Esophagus (tissue), 2 donors: Measurements from ENCODE around the gene CAPN11. TPM values are rescaled to one million over a fixed set of nuclear protein-coding genes. Genes with fewer than 3 reads are reported as not detected.
"Not testable (repeated sequence)": the region's sequence is repeated elsewhere in the genome, so short reads cannot be mapped to it uniquely, and the experiment has no call there.

Source experiments
- H3K27ac ChIP-seq, 2 donors: one replicate each; pipeline ENCODE4 v1.5.1; 2013; ENCODE audit warnings: low read depth in 2 of 2, mild to moderate bottlenecking in 2 of 2, inconsistent platforms in 1 of 2, low read length in 1 of 2, moderate library complexity in 1 of 2
- H3K27me3 ChIP-seq, 2 donors: one replicate each; pipeline ENCODE4 v1.6.1; 2013; ENCODE audit warnings: low read length in 2 of 2, control low read depth in 1 of 2, mild to moderate bottlenecking in 1 of 2; ENCODE audit not compliant: insufficient read depth in 2 of 2, control insufficient read depth in 1 of 2
- H3K36me3 ChIP-seq, 2 donors: one replicate each; pipeline ENCODE4 v1.6.1; 2013; ENCODE audit warnings: low read length in 1 of 2; ENCODE audit not compliant: control insufficient read depth in 2 of 2, insufficient read depth in 2 of 2
- H3K4me1 ChIP-seq, 2 donors: one replicate each; pipeline ENCODE4 v1.6.1; 2013; ENCODE audit warnings: low read length in 1 of 2; ENCODE audit not compliant: control insufficient read depth in 2 of 2, insufficient read depth in 2 of 2
- H3K4me3 ChIP-seq, 2 donors: one replicate each; pipeline ENCODE4 v1.5.1; 2013; ENCODE audit warnings: low read length in 2 of 2, mild to moderate bottlenecking in 2 of 2, low read depth in 1 of 2, moderate library complexity in 1 of 2
- H3K9me3 ChIP-seq, 2 donors: one replicate each; pipeline ENCODE4 v1.6.1; 2013; ENCODE audit warnings: mild to moderate bottlenecking in 2 of 2, low read depth in 1 of 2, low read length in 1 of 2, moderate library complexity in 1 of 2; ENCODE audit not compliant: control insufficient read depth in 2 of 2, insufficient read depth in 1 of 2
- WGBS, 2 donors: extraction: QIAGEN DNeasy Blood & Tissue Kit; methylation state at CpG; one replicate each; pipeline ENCODE4 v1.1.7; 2013; 5-methylcytosine and 5-hydroxymethylcytosine counted together
- polyA plus RNA-seq, 2 donors: library from polyadenylated mRNA; stranded (reverse); fragments of 200-250 nt; gene quantifications; one replicate each; pipeline ENCODE4 v1.2.3, GENCODE V29; 2013
- donor health status: healthy with polysubstance abuse.
- donor health status: Bipolar disorder and iron deficiency.

Gene CAPN11
- polyA plus RNA-seq, 2 donors, result 0.19 to 0.29 TPM

DNA sequence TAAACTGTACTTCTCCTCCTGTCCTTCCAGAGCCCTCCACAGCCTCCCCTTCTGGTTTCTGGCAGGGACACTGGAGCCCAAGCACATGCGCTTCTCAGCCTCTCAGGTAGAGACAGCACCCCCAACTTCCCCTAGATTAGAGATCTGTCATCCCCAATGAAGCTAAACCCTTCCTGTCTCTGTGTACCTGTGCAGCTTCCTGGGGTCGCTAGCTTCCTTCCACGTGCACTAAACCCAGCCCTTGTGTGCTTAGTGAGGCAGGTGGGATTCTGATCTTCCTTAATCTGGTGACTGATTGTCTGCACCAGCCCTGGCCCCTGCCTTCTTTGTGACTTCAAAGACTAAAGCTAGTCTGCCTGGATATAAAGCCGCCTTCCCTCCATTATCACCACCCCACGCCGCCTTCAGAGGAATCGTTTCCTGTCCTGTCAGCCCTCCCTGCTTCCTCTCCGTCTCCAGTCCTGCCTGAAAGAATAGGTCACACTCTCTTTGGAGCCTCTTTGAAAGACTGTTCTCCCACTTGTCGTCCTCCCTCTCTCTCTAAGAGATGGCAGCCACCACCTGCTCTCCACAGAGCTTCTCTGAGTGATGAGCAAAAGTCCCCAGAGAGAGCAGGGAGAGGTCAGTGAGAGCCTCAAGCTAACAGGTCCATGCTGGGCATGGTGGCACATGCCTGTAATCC lies 27.5 kb downstream of the CAPN11 start:
- Histone ChIP-seq H3K36me3 (no peaks in the 10 kb centered on the region), H3K27me3 (no peaks in the 10 kb centered on the region), H3K27ac (peak overlapping the region in 1 of 2 donors; percentile 13), H3K4me1 (peaks cover 0 to 4% of the 10 kb centered on the region in 2 donors), H3K9me3 (no peaks in the 10 kb centered on the region), H3K4me3 (no peak overlapping the region)
- 58 to 59% methylated on average over 9 of the region's 9 CpGs for WGBS, 2 donors

DNA sequence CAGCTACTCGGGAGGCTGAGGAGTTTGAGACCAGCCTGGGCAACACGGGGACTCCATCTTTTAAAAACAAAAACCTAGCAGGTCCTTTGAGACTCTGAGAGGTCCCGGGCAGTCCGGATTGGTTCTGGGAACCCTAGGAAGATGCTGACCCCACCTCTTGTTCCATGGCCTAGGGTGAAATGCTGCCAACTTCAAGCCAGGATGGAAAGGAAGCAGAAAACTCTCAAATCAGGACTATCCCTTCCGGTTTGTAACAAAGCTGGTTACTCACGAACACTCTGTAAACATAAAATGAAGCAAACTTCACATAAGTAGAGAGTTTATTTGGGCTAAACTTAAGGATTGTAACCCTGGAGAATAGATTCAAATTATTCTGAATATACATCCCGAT lies 28.0 kb downstream of the CAPN11 start:
- Histone ChIP-seq H3K27ac (peak overlapping the region in 1 of 2 donors; percentile 13), H3K4me1 (peaks cover 0 to 4% of the 10 kb centered on the region in 2 donors)
- 75 to 78% methylated on average over 7 of the region's 7 CpGs for WGBS, 2 donors

DNA sequence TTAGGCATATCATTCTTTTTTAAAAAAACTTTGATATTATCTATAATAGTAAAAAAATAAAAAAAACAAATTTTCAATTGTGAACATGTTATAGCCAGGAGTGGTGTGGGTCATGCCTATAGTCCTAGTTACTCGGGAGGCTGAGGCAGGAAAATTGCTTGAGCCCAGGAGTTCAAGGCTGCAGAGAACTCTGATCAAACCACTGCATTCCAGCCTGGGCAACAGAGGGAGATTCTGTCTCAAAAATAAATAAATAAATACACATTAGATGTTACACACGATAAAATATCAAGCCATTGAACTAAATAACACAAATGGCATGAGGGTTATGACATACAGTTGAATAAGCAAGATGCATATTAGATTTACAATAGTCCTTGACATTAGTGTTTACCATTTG lies 30.2 kb downstream of the CAPN11 start:
- no peaks in the 10 kb centered on the region for H3K27me3 ChIP-seq
- 80 to 87% methylated on average over 2 of the region's 2 CpGs for WGBS, 2 donors
- no peaks in the 10 kb centered on the region for H3K36me3 ChIP-seq
- H3K4me1 ChIP-seq, result no peaks in the 10 kb centered on the region
- H3K27ac ChIP-seq, result no peak overlapping the region
- H3K4me3 ChIP-seq, result no peak overlapping the region
- H3K9me3 ChIP-seq, result no peaks in the 10 kb centered on the region

More for the DNA sequence above, 28.0 kb downstream of the CAPN11 start:
- H3K36me3 ChIP-seq, result no peaks in the 10 kb centered on the region
- no peak overlapping the region for H3K4me3 ChIP-seq
- no peaks in the 10 kb centered on the region for H3K9me3 ChIP-seq
- no peaks in the 10 kb centered on the region for H3K27me3 ChIP-seq

DNA sequence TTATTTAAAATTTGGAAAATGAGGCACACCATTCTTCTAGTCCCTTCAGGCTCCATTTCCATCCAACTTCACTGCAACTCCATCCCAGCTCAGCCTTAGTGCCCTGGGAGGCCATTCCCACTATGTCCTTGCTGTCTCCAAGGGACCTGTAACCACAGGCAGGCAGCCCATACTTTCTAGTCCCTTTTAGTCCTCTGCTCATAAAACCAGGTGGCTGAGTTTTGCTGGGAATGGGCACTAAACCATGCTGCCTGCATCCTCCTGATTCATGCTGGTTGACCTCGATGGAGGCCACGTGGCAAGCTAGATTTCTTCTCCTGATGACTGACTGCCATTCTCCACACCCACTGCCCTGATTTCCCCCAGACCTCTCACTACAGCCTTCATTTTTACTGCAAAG lies 30.6 kb downstream of the CAPN11 start:
- WGBS, 2 donors, result 72 to 77% methylated on average over 2 of the region's 2 CpGs
- Histone ChIP-seq H3K36me3 (no peaks in the 10 kb centered on the region), H3K4me1 (no peaks in the 10 kb centered on the region), H3K27ac (no peak overlapping the region), H3K9me3 (no peaks in the 10 kb centered on the region), H3K27me3 (no peaks in the 10 kb centered on the region), H3K4me3 (no peak overlapping the region)

DNA sequence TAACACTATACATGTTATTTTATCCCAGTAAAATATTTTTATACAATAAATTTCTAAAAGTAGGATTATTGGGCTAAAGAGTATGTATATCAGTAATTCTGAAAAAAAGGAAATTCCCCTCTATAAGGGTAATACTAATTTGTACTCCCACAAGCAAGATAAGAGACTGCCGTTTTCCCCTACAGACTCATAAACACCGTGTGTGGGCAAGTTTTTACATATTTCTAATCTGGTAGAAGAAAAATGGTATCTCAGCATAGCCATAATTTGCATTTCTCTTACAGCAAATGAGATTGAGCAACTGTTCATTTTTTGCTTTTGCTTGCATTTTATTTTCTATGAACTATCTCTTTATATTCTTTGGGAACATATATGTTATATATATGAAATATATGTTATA lies 32.1 kb downstream of the CAPN11 start:
- H3K9me3 ChIP-seq, result no peaks in the 10 kb centered on the region
- no peaks in the 10 kb centered on the region for H3K36me3 ChIP-seq
- no peak overlapping the region for H3K4me3 ChIP-seq
- H3K27me3 ChIP-seq, result no peaks in the 10 kb centered on the region
- WGBS, 2 donors, result 32 to 46% methylated on average over 2 of the region's 2 CpGs
- no peaks in the 10 kb centered on the region for H3K4me1 ChIP-seq
- no peak overlapping the region for H3K27ac ChIP-seq

DNA sequence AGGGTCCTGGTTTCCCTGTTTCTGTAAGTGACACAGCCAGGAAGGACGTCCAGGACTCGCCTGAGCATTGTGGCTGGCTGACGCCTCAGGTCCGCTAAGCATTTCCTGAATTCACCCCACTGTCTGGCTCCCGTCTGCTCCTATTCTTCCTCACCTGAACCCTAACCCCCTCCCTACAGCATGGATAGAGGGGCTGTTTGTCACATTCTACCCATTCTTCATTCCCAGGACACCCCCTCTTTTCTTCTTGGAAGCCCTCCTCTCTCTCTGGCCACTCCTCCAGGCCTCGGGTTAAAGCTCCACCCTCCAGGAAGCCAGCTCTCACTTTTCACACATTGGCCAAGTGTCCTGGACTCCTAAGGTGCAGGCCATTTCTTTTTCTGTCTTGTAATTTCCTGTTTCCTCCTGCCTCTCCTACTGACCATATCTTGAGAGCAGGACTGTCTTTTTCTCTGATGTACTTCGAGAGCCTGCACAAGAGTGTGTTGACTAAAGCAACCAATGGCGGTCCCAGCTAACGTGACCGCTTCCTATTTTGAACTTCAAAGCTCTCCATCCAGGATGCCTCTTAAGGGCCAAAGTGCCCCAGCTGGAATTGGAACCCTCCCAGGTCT lies 33.9 kb downstream of the CAPN11 start:
- Histone ChIP-seq H3K27me3 (no peaks in the 10 kb centered on the region), H3K9me3 (no peaks in the 10 kb centered on the region), H3K4me3 (no peak overlapping the region), H3K4me1 (no peaks in the 10 kb centered on the region), H3K36me3 (no peaks in the 10 kb centered on the region), H3K27ac (no peak overlapping the region)
- WGBS, 2 donors, result 59 to 61% methylated on average over 10 of the region's 10 CpGs

DNA sequence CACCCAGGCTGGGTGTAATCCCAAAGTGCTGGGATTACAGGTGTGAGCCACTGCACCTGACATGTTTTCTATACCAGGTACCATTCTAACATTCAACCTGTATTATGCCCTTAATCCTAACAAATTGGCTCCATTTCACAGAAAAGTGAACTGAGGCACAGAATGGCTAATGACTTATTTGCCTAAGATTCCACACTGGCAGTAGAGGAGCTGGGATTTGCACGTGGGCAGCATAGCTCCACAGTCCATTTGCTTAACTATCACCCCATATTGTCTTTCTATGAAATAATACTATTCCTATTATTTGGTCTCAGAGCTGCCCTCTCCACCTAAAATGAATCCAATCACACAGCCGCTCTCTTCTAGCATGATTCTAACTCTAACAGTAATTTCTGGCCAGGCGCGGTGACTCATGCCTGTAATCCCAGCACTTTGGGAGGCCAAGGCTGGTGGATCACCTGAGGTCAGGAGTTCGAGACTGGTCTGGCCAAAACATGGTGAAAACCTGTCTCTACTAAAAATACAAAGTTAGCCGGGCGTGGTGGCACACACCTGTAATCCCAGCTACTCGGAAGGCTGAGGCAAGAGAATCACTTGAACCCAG lies 34.8 kb downstream of the CAPN11 start:
- Histone ChIP-seq H3K4me3 (no peak overlapping the region), H3K36me3 (no peaks in the 10 kb centered on the region), H3K27ac (no peak overlapping the region), H3K27me3 (no peaks in the 10 kb centered on the region), H3K9me3 (no peaks in the 10 kb centered on the region), H3K4me1 (no peaks in the 10 kb centered on the region)
- WGBS, 2 donors, result 81 to 84% methylated on average over 8 of the region's 8 CpGs

DNA sequence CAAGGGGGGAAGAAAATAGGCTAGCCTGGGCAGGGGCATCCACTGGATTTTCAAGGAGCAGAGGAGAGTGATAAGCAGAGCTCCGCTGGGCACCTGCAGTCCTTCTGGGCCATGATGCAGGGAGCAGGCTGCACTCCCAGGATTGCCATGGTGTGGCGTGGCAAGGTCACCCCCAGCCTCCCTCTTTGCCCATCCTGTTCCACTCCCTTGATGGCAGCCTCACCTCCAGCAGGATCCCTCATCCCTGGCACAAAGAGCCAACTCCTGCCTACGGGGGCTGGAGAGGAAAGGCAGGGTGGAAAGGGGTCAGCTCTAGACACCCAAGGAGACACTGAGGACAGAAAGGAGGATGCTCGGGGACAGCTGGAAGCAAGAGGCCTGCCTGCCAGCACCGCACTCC lies 35.7 kb downstream of the CAPN11 start:
- no peaks in the 10 kb centered on the region for H3K9me3 ChIP-seq
- no peaks in the 10 kb centered on the region for H3K27me3 ChIP-seq
- H3K36me3 ChIP-seq, result no peaks in the 10 kb centered on the region
- no peak overlapping the region for H3K27ac ChIP-seq
- H3K4me3 ChIP-seq, result no peak overlapping the region
- no peaks in the 10 kb centered on the region for H3K4me1 ChIP-seq
- WGBS, 2 donors, result 81 to 94% methylated on average over 5 of the region's 5 CpGs

DNA sequence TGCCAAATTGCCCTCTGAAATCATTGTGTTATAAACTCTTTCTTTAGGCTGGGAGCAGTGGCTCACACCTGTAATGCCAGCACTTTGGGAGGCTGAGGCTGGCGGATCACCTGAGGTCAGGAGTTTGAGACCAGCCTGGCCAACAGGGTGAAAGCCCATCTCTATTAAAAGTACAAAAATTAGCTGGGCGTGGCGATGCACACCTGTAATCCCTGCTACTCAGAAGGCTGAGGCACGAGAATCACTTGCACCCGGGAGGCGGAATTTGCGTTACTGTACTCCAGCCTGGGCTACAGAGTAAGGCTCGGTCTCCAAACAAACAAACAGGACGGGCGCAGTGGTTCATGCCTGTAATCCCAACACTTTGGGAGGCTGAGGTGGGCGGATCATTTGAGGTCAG lies 37.7 kb downstream of the CAPN11 start:
- H3K27ac ChIP-seq, H3K36me3 ChIP-seq, H3K4me3 ChIP-seq, H3K4me1 ChIP-seq, H3K27me3 ChIP-seq, H3K9me3 ChIP-seq: not testable (repeated sequence)
- 90 to 92% methylated on average over 11 of the region's 11 CpGs for WGBS, 2 donors

DNA sequence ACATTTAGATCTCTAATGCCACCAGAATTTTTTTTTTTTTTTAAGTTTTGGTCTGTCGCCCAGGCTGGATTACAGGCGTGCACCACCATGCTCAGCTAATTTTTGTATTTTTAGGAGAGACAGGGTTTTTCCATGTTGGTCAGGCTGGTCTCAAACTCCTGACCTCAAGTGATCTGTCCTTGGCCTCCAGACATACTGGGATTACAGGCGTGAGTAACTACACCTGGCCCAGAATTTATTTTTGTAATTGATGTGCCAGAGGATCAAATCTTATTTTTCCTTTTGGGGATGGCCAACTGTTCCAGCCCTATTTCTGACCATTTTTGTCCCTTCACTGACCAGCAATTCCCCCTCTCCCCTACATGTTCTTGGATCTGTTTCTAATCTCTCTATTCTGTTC lies 40.1 kb downstream of the CAPN11 start:
- WGBS, 2 donors, result 58 to 73% methylated on average over 3 of the region's 3 CpGs
- no peak overlapping the region for H3K27ac ChIP-seq
- no peak overlapping the region for H3K4me3 ChIP-seq
- no peaks in the 10 kb centered on the region for H3K27me3 ChIP-seq
- peaks cover 0 to 14% of the 10 kb centered on the region in 2 donors for H3K4me1 ChIP-seq
- H3K9me3 ChIP-seq, result no peaks in the 10 kb centered on the region
- no peaks in the 10 kb centered on the region for H3K36me3 ChIP-seq
